ENCODE measurements around the gene USP28. TPM values are rescaled to one million over a fixed set of nuclear protein-coding genes. Genes with fewer than 3 reads are reported as not detected.

The USP28 gene
- total and polyA plus RNA-seq, 2 of the 8 experiments (the other 6 are each of a cell fraction or from before 2014, with no cell fraction given), result 82.6 to 119 TPM

DNA sequence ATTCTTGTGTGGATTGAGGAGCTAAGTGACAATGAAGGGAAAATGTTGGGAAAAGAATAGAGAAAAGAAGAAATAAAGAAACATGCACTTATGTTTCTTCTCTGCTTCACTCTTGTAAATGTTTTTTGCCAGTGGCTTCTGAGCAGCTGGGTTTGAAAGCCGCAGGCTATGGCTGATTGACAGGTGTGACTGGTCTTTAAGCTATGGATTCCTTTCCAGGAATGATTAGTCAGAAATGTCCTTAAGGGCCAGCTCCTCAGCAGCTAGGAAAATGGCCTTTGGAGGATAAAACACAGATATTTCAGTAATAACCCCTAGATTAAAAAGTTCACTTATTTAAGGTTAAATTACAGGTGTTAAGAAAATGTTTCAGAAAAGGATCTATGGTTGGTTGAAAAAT lies 6.5 kb upstream of the USP28 start:
- WGBS, 2 experiments (ENCODE audit: extremely low coverage in 1 of 2, insufficient coverage in 1 of 2, insufficient read length in 1 of 2, insufficient replicate concordance in 2 of 2, low coverage in 1 of 2, low lambda C conversion rate in 2 of 2, missing lambda C conversion rate in 1 of 2), result 84% methylated on average over 1 of the region's 1 CpG; no CpG with 5 or more reads in 1 of the 2 experiments
- Histone ChIP-seq H3K4ac (replicated peaks; ENCODE audit: insufficient read length, low read depth, low read length) (no peak overlapping the region), H3K18ac (ENCODE audit: extremely low read depth, low read length) (no peak overlapping the region), H3K56ac (replicated peaks; ENCODE audit: insufficient read length, low read depth, low read length) (no peak overlapping the region), H3K79me2 (ENCODE audit: control insufficient read depth in 1 of 2, insufficient read depth in 2 of 2, low read length in 2 of 2) (no peaks in the 10 kb centered on the region), H2AK5ac (ENCODE audit: low read depth, low read length) (no peak overlapping the region), H2BK120ac (replicated peaks; ENCODE audit: low read depth, low read length) (no peak overlapping the region), H3K27me3 (replicated peaks in 1 of 4; ENCODE audit: control insufficient read depth in 3 of 4, extremely low read depth in 1 of 4, insufficient read depth in 3 of 4, low read length in 3 of 4) (no peaks in the 10 kb centered on the region), H2BK15ac (ENCODE audit: low read length) (no peak overlapping the region), H3K23ac (ENCODE audit: insufficient read length) (no peak overlapping the region), H2BK20ac (ENCODE audit: low read length) (no peak overlapping the region), H3K27ac (ENCODE audit: low read depth, low read length) (no peak overlapping the region), H3K9me3 (ENCODE audit: insufficient read depth in 2 of 2, low read depth in 1 of 2, low read length in 1 of 2) (no peaks in the 10 kb centered on the region; a peak in 1 of 4 replicates), H3K14ac (ENCODE audit: insufficient read length) (no peak overlapping the region), H3K23me2 (ENCODE audit: low read depth, low read length) (no peaks in the 10 kb centered on the region), H3K4me1 (replicated peaks in 1 of 4; ENCODE audit: control insufficient read depth in 3 of 4, insufficient read depth in 4 of 4, low read length in 3 of 4) (peaks cover 0 to 8% (median 0%) of the 10 kb centered on the region in 4 experiments; a peak in 2 of 7 replicates), H3K9ac (replicated peaks in 1 of 4; ENCODE audit: extremely low read depth in 1 of 4, low read depth in 3 of 4, low read length in 3 of 4) (no peak overlapping the region), H3K4me3 (ENCODE audit: extremely low read depth in 1 of 4, insufficient read depth in 2 of 4, low read depth in 3 of 4, low read length in 4 of 4) (no peak overlapping the region), H4K8ac (ENCODE audit: extremely low read depth, insufficient read depth, low read length) (no peak overlapping the region), H3K36me3 (ENCODE audit: control insufficient read depth in 2 of 4, insufficient read depth in 4 of 4, low read length in 3 of 4) (no peaks in the 10 kb centered on the region), H2BK5ac (ENCODE audit: low read depth, low read length) (no peak overlapping the region), H4K20me1 (replicated peaks in 1 of 2; ENCODE audit: control insufficient read depth in 1 of 2, insufficient read depth in 2 of 2, low read length in 2 of 2) (no peaks in the 10 kb centered on the region), H3K4me2 (ENCODE audit: insufficient read depth in 1 of 2, low read depth in 2 of 2, low read length in 2 of 2) (no peak overlapping the region), H2BK12ac (ENCODE audit: low read depth, low read length) (no peak overlapping the region), H3K79me1 (ENCODE audit: low read depth, low read length) (no peaks in the 10 kb centered on the region), H4K5ac (ENCODE audit: insufficient read length, low read depth, low read length) (no peak overlapping the region), H4K91ac (replicated peaks; ENCODE audit: insufficient read length, low read length) (no peak overlapping the region), H2AFZ (ENCODE audit: low read length) (no peak overlapping the region)
- FAIRE-seq (no peak), DNase-seq (ENCODE audit: low read depth in 1 of 2, low spot score in 2 of 2) (no peak)
- TF ChIP-seq, protein P1, sequence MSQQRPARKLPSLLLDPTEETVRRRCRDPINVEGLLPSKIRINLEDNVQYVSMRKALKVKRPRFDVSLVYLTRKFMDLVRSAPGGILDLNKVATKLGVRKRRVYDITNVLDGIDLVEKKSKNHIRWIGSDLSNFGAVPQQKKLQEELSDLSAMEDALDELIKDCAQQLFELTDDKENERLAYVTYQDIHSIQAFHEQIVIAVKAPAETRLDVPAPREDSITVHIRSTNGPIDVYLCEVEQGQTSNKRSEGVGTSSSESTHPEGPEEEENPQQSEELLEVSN (IDR thresholded peaks at IDR 0.05), result no peak
- no peak for TF ChIP-seq NANOG (IDR thresholded peaks at IDR 0.05; ENCODE audit: insufficient read depth, low read depth, low read length, poor library complexity, severe bottlenecking)
- TF ChIP-seq EGR1 (IDR thresholded peaks at IDR 0.05; ENCODE audit: borderline replicate concordance, low read depth, low read length), result no peak
- TF ChIP-seq BRCA1 (IDR thresholded peaks at IDR 0.05; ENCODE audit: low read depth, low read length), result no peak
- TF ChIP-seq SP2 (IDR thresholded peaks at IDR 0.05; ENCODE audit: low read length), result no peak
- TF ChIP-seq ZNF274 (IDR thresholded peaks at IDR 0.05; ENCODE audit: borderline replicate concordance, extremely low read depth, low read length), result no peak
- POLR2A ChIA-PET (ENCODE audit: partially characterized antibody), result interaction anchor here (0.8 kb wide), 1 partner anchor 13 kb away, joined by 3 read pairs; no protein-coding TSS in a partner anchor
- CTCF ChIA-PET (ENCODE audit: partially characterized antibody), result interaction anchor here (0.8 to 4.7 kb wide), 4 partner anchors 14 to 380 kb away, joined by 3 to 39 read pairs (median 3); no protein-coding TSS in a partner anchor

Measured in H1 (cell line).